Effector memory CD4-positive, alpha-beta T cell (primary cell): ENCODE data around the gene TMEM151B.
"Not testable (repeated sequence)": the region's sequence is repeated elsewhere in the genome, so short reads cannot be mapped to it uniquely, and the experiment has no call there.

Experiments
- DNase-seq, 3 donors: peaks; one replicate each; pipeline ENCODE4 v3.0.0-alpha.2; 2020
- H3K27ac ChIP-seq: 2 replicates; pipeline ENCODE4 v1.7.0; 2013; ENCODE audit warnings: mild to moderate bottlenecking, low read length, moderate library complexity; ENCODE audit not compliant: insufficient read depth, poor library complexity, severe bottlenecking
- H3K27me3 ChIP-seq: replicated peaks from 2 replicates; pipeline ENCODE4 v1.7.0; 2013; ENCODE audit warnings: mild to moderate bottlenecking, low read length; ENCODE audit not compliant: insufficient read depth, control insufficient read depth, poor library complexity, severe bottlenecking
- H3K36me3 ChIP-seq: 2 replicates; pipeline ENCODE4 v1.7.0; 2013; ENCODE audit warnings: mild to moderate bottlenecking, low read length, moderate library complexity; ENCODE audit not compliant: control insufficient read depth, insufficient read depth
- H3K4me1 ChIP-seq: 2 replicates; pipeline ENCODE4 v1.7.0; 2013; ENCODE audit warnings: low read length, mild to moderate bottlenecking; ENCODE audit not compliant: control insufficient read depth, insufficient read depth, poor library complexity, severe bottlenecking
- H3K4me3 ChIP-seq: 2 replicates; pipeline ENCODE4 v1.7.0; 2013; ENCODE audit warnings: low read length, low read depth, mild to moderate bottlenecking; ENCODE audit not compliant: insufficient read depth, poor library complexity, severe bottlenecking
- H3K9me3 ChIP-seq: 2 replicates; pipeline ENCODE4 v1.7.0; 2013; ENCODE audit warnings: mild to moderate bottlenecking, low read length, moderate library complexity; ENCODE audit not compliant: control insufficient read depth

TMEM151B gene

DNA sequence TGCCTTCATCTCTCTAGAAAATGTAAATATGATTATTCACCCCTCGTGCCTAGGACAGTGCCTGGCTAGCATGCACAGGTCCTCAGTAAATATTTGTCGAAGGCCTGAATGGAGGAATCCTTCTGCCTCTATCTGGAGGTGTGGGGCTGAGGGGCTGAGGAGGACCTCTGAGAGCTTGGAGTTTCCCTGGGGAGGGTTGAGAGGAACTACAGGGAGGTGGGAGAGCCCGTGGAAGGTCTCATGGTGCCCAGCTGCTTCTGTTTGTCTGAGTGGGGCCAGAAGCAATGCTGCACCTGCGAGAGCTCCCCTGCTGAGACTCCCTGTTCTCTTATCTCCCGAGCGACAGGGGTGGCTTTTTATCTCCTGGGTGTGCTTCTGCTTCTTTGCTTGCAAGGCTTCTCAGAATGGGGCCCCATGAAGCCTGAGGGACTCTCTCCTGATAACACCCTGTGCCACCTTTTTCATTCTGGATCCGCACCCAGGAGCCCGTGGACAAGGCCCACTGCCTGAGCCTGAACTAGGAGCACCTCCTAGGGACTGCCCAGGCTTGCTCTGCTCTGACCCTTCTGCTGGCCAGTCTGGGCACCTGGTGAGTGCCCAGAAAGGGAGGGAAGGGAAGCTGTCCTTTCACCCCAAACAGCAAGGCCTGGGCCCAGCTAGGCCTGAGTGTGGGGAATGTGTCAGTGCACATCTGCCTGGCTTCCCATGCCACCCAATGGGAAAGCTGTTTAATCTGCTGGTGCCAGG, 44.5 kb upstream of the TMEM151B start:
- DNase-seq = no peak
- H3K4me3 ChIP-seq = no peak overlapping the region

DNA sequence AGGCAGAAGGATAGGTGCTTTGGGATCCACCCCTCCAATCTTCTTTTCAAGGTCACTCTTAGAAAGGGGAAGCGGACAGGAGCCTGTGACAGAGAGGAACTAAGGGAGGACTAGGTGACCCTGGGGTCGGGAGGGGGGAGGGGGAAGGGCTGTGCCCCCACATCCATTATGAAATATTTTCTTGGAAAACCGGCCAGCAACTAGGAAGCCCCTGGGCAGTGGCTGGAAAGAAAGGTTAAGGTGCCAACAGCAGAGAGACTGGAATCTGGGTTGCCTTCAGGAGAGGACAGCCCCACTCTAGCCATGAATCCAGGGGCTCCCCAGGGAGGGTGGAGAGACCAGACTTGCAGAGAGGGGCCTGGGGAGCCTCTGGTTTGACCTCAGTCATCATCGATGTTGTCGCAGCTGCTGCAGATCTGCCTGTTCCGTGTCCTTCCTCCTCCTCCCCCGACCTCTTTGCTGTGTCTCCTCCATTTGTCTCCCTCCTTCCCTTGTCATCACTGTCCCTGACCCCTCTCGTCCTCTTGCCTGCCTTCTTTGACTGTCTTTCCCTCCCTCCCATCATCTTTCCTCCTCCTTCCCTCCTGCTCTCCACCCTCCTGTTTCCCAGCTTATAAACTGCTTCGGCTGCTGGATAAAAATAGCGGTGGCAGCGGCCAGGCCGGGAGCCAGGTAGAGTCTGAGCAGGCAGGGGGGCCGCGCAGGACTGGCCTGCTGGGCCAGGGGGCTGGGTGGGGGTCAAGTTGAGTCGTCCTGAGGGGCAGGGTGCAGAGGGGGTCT, 43.7 kb upstream of the TMEM151B start:
- H3K9me3 ChIP-seq = no peaks in the 10 kb centered on the region
- no peak overlapping the region for H3K27ac ChIP-seq
- H3K4me3 ChIP-seq = no peak overlapping the region
- no peaks in the 10 kb centered on the region for H3K27me3 ChIP-seq
- H3K4me1 ChIP-seq = peaks cover 11% of the 10 kb centered on the region
- no peaks in the 10 kb centered on the region for H3K36me3 ChIP-seq
- DNase-seq = no peak

More for the DNA sequence above, 44.5 kb upstream of the TMEM151B start:
- Histone ChIP-seq H3K36me3 (no peaks in the 10 kb centered on the region), H3K9me3 (no peaks in the 10 kb centered on the region), H3K27ac (no peak overlapping the region), H3K27me3 (no peaks in the 10 kb centered on the region), H3K4me1 (peaks cover 11% of the 10 kb centered on the region)

DNA sequence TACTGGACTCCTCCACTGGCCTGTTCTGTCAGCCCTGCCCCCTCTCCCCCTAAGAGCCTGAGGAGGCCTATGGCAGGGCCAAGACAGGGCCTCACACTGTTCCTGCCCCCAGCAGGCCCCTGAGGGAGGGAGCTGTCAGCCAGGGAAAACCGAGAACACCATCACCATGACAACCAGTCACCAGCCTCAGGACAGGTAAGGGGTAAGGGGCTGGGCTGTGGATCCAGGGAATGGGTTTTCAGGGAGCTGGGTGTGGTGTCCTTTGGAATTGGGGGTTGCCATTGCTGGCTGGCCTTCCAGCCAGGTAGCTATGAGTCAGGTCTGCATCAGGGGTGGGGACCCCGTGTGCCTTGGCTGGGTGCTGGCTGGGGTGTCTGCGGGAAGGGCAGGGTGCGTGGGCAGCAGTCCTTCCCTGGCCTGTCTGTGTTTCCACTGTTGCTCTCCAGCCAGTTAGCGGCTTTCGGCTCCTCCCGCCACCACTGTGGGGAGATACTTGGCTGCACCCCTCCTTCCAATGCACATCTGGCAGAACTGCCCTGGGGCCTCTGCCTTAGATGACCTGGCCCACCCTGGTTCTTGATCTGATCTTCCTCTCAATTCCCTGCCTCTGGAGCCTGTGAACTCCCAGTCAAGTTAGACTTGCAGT, 43.0 kb upstream of the TMEM151B start:
- no peak for DNase-seq
- Histone ChIP-seq H3K36me3 (no peaks in the 10 kb centered on the region), H3K27me3 (no peaks in the 10 kb centered on the region), H3K4me1 (peaks cover 11% of the 10 kb centered on the region), H3K27ac (no peak overlapping the region), H3K4me3 (no peak overlapping the region), H3K9me3 (no peaks in the 10 kb centered on the region)

DNA sequence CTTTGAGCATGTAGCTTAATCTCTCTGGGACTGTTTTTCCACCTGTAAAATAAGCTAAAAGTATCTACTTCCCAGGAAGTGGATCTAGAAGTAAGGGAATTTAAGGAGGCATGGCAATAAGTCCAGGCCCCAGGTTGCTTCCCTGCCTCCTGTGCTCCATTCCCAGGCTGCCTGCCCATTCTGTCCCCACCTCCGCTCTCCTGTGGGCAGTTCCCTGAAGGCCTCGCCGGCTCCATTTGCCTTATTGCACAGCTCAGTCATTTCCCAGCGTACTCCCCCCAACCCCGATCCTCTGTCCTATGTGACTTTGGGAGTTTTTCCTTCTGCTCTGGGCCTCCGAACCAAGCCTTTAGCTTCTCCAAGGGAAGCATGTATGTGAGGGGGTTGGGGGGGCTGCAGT, 42.2 kb upstream of the TMEM151B start:
- no peaks in the 10 kb centered on the region for H3K36me3 ChIP-seq
- H3K9me3 ChIP-seq = no peaks in the 10 kb centered on the region
- no peak overlapping the region for H3K4me3 ChIP-seq
- DNase-seq = no peak
- H3K27me3 ChIP-seq = no peaks in the 10 kb centered on the region
- peaks cover 7% of the 10 kb centered on the region for H3K4me1 ChIP-seq
- H3K27ac ChIP-seq = no peak overlapping the region

DNA sequence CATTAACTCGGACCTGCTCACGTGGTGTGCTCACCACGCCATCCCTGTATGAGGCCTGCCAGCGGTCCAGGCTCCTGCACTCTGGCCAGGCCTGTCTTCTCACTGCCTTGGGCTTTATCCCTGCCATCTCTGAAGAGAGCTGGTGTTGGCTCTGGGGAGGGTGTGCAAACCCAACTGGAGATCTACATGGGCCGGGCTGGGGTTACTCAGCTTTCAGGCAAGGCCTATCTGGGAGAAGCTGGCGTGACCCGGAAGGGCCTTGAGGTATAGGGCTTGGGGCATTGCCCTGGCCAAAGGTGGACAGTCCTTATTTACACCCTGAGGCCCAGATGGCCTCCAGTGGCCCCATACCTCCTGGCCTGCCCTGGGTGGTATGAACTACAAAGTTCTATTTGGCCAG, 41.8 kb upstream of the TMEM151B start:
- DNase-seq = no peak

DNA sequence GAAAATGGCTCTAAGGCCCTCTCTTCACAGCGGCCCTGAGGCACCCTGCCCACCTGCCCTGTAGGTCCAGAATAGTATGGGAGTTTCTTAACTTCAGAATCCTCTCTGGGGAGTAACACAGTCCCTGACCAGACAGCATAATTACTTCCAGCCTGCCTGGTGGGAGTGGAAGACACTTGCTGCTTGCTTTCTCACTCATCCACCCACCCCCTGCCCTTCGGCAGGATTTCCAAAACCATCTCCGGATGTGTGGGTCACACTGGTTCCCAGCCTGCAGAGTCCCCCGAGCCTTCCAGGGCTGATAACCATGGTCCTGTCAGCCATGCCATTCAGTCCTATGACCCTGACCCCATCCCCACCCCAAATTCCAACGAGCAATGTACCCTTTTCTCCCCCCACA, 41.4 kb upstream of the TMEM151B start:
- Histone ChIP-seq H3K4me1 (peaks cover 5% of the 10 kb centered on the region), H3K4me3 (no peak overlapping the region), H3K36me3 (no peaks in the 10 kb centered on the region), H3K9me3 (no peaks in the 10 kb centered on the region), H3K27me3 (no peaks in the 10 kb centered on the region), H3K27ac (no peak overlapping the region)
- DNase-seq = no peak

More for the DNA sequence above, 41.8 kb upstream of the TMEM151B start:
- no peaks in the 10 kb centered on the region for H3K36me3 ChIP-seq
- no peak overlapping the region for H3K4me3 ChIP-seq
- no peaks in the 10 kb centered on the region for H3K27me3 ChIP-seq
- peaks cover 5% of the 10 kb centered on the region for H3K4me1 ChIP-seq
- no peak overlapping the region for H3K27ac ChIP-seq
- H3K9me3 ChIP-seq = no peaks in the 10 kb centered on the region

DNA sequence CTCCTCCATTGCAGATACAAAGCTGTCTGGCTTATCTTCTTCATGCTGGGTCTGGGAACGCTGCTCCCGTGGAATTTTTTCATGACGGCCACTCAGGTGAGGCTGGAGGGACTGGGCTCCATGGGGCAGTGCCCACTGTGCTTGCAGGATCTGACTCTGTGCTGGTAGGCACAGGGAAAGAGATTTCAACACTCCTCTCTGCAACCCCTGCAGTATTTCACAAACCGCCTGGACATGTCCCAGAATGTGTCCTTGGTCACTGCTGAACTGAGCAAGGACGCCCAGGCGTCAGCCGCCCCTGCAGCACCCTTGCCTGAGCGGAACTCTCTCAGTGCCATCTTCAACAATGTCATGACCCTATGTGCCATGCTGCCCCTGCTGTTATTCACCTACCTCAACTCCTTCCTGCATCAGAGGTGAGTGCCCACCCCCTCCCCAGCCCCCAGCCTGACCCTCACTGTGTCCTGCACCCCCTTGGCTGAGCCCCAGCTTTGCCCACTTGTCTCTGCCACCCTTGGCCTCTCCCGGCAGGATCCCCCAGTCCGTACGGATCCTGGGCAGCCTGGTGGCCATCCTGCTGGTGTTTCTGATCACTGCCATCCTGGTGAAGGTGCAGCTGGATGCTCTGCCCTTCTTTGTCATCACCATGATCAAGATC, 40.7 kb upstream of the TMEM151B start:
- no peak for DNase-seq
- H3K27me3 ChIP-seq = no peaks in the 10 kb centered on the region
- no peak overlapping the region for H3K27ac ChIP-seq
- H3K36me3 ChIP-seq = no peaks in the 10 kb centered on the region
- no peak overlapping the region for H3K4me3 ChIP-seq
- no peaks in the 10 kb centered on the region for H3K9me3 ChIP-seq
- H3K4me1 ChIP-seq = peaks cover under 1% of the 10 kb centered on the region

DNA sequence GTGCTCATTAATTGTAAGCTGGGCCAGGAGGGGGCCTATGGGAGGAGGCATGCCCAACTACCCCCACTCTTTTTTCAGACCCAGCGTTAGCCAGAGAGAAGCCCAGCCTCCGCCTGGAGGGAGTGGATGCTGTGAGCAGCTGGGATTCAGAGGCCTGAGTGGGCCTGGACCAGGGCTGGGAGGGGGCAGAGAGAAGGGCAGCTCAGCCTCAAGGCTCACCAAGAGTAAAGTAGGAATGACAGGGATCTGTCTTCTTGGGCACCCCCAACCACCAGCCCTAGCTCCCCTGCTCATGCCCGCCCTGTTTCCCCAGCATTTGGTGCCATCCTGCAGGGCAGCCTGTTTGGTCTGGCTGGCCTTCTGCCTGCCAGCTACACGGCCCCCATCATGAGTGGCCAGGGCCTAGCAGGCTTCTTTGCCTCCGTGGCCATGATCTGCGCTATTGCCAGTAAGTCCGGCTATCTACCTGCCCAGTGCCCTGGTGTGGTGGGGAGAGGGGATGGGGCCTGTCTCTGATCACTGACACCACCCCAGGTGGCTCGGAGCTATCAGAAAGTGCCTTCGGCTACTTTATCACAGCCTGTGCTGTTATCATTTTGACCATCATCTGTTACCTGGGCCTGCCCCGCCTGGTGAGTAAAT, 40.1 kb upstream of the TMEM151B start:
- H3K27me3 ChIP-seq = no peaks in the 10 kb centered on the region

DNA sequence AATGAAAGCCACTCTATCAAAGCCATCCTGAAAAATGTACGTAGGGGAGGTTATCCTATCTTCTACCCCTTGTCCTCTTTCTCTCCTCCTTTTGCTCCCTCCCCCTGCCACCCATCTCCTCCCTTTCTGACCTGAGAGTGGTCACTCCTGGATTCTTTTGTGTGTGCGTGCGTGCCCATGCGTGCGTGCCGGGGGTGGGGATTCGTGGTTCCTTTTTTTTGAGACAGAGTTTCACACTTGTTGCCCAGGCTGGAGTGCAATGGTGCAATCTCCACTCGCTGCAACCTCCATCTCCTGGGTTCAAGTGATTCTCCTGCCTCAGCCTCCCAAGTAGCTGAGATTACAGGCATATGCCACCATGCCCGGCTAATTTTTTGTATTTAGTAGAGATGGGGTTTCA, 38.8 kb upstream of the TMEM151B start:
- not testable (repeated sequence) for H3K4me1 ChIP-seq

More for the DNA sequence above, 40.1 kb upstream of the TMEM151B start:
- Histone ChIP-seq H3K9me3 (no peaks in the 10 kb centered on the region), H3K4me1 (no peaks in the 10 kb centered on the region), H3K36me3 (no peaks in the 10 kb centered on the region), H3K27ac (no peak overlapping the region), H3K4me3 (no peak overlapping the region)
- DNase-seq = no peak

More for the DNA sequence above, 38.8 kb upstream of the TMEM151B start:
- H3K4me3 ChIP-seq, H3K27me3 ChIP-seq, H3K27ac ChIP-seq, H3K9me3 ChIP-seq, H3K36me3 ChIP-seq, DNase-seq: not testable (repeated sequence)
